HCT116 (cell line): Measurements from ENCODE around the gene BTBD9. TPM values are rescaled to one million over a fixed set of nuclear protein-coding genes. Genes with fewer than 3 reads are reported as not detected.

ENCODE experiments used
- ATAC-seq: fragments of 200-7000 bp; cut with Tn5 transposase; 2 replicates; pipeline ENCODE4 v1.9.1; 2020; ENCODE audit warnings: mild to moderate bottlenecking, moderate library complexity
- BruUV-seq: library from RNA; stranded (reverse); fragments of 400-500 nt; replicated peaks from 2 replicates; lab custom pipeline; 2021; lab: Mats Ljungman, UMichigan
- CTCF ChIA-PET: fragments of 300-600 bp; sonication (Branson Sonifier 250); formaldehyde crosslinking; loops from one replicate; lab custom pipeline; 2021; ENCODE audit warnings: antibody characterized with exemption; lab: Charles Lee
- POLR2A ChIA-PET: fragments of 300-600, 350-600 bp; sonication (Branson Sonifier 250); formaldehyde crosslinking; loops from one replicate; lab custom pipeline; 2021; ENCODE audit warnings: antibody characterized with exemption; lab: Charles Lee
- RAD21 ChIA-PET, 2 experiments: fragments of 300-600 bp; sonication (Branson Sonifier 250); formaldehyde crosslinking; loops; one replicate each; lab custom pipeline; 2023; ENCODE audit warnings: low total read pairs in 2 of 2; ENCODE audit not compliant: uncharacterized antibody in 2 of 2, unreplicated experiment in 2 of 2, low non-redundant PET in 1 of 2; lab: Charles Lee
- DNase-seq: peaks from one replicate; pipeline ENCODE4 v3.0.0-alpha.2; 2010; ENCODE audit warnings: low read depth, low spot score
- H2AFZ ChIP-seq: fragments of 200-600 bp; shearing (Covaris generic), sonication (generic); 2 replicates; pipeline ENCODE4 v1.6.1; 2017; ENCODE audit warnings: low read depth, mixed run types, mixed read lengths, antibody characterized with exemption, low read length; ENCODE audit not compliant: poor library complexity, severe bottlenecking
- H3K27ac ChIP-seq: 2 replicates; pipeline ENCODE4 v1.5.1; 2012; ENCODE audit warnings: low read depth, low read length
- H3K27me3 ChIP-seq: fragments of 200-600 bp; sonication (generic); 2 replicates; pipeline ENCODE4 v1.6.1; 2016; ENCODE audit warnings: mixed run types, low read length, mixed read lengths; ENCODE audit not compliant: insufficient read depth
- H3K36me3 ChIP-seq, 2 experiments: fragments of 200-500 bp in 1 of 2; fragments of 200-600 bp in 1 of 2; sonication (Bioruptor generic) in 1 of 2; sonication (generic) in 1 of 2; 2 replicates each; pipeline versions ENCODE4 v1.5.1 to v1.6.1; 2014 to 2016; ENCODE audit warnings: low read length in 2 of 2, inconsistent platforms in 1 of 2, mixed read lengths in 1 of 2, mixed run types in 1 of 2; ENCODE audit not compliant: insufficient read depth in 2 of 2, control insufficient read depth in 1 of 2
- H3K4me1 ChIP-seq, 2 experiments: fragments of 200-600 bp in 1 of 2; sonication (generic) in 1 of 2; 2 replicates each; pipeline versions ENCODE4 v1.5.1 to v1.6.1; 2012 to 2017; ENCODE audit warnings: low read length in 2 of 2, inconsistent platforms in 1 of 2, mild to moderate bottlenecking in 1 of 2, mixed read lengths in 1 of 2, mixed run types in 1 of 2, moderate library complexity in 1 of 2; ENCODE audit not compliant: insufficient read depth in 2 of 2, control insufficient read depth in 1 of 2
- H3K4me2 ChIP-seq: fragments of 200-600 bp; sonication (generic); 2 replicates; pipeline ENCODE4 v1.6.1; 2017; ENCODE audit warnings: mixed run types, low read length, mixed read lengths
- H3K4me3 ChIP-seq, 2 experiments: fragments of 200-600 bp in 1 of 2; sonication (generic) in 1 of 2; replicated peaks in 1 of 2; 2 replicates each; pipeline ENCODE4 v1.5.1; 2011 to 2016; ENCODE audit warnings: low read length in 2 of 2, control low read depth in 1 of 2, low read depth in 1 of 2, mild to moderate bottlenecking in 1 of 2, mixed read lengths in 1 of 2, mixed run types in 1 of 2
- H3K79me2 ChIP-seq: fragments of 200-600 bp; sonication (generic); 2 replicates; pipeline ENCODE4 v1.6.1; 2017; ENCODE audit warnings: mild to moderate bottlenecking, mixed run types, low read length, moderate library complexity, mixed read lengths; ENCODE audit not compliant: insufficient read depth
- H3K9ac ChIP-seq: fragments of 200-600 bp; sonication (generic); 2 replicates; pipeline ENCODE4 v1.6.1; 2016; ENCODE audit warnings: low read length, mixed read lengths
- H3K9me2 ChIP-seq: fragments of 200-600 bp; sonication (generic), shearing (Covaris generic); 2 replicates; pipeline ENCODE4 v1.6.1; 2017; ENCODE audit warnings: mixed run types, mild to moderate bottlenecking, moderate library complexity; ENCODE audit not compliant: insufficient read depth
- H3K9me3 ChIP-seq, 2 experiments: fragments of 200-500 bp in 1 of 2; fragments of 200-600 bp in 1 of 2; sonication (Bioruptor generic) in 1 of 2; sonication (generic) in 1 of 2; 2 replicates each; pipeline ENCODE4 v1.6.1; 2014 to 2017; ENCODE audit warnings: low read length in 2 of 2, mixed read lengths in 2 of 2, inconsistent platforms in 1 of 2, low read depth in 1 of 2, mild to moderate bottlenecking in 1 of 2, mixed run types in 1 of 2, moderate library complexity in 1 of 2; ENCODE audit not compliant: control insufficient read depth in 1 of 2, insufficient read depth in 1 of 2
- H4K20me1 ChIP-seq: fragments of 200-600 bp; sonication (generic), shearing (Covaris generic); 2 replicates; pipeline ENCODE4 v1.6.1; 2017; ENCODE audit warnings: mixed run types, mild to moderate bottlenecking, moderate library complexity; ENCODE audit not compliant: insufficient read depth
- CBX3 ChIP-seq: IDR thresholded peaks from 2 replicates; pipeline ENCODE4 v1.6.1; 2012; ENCODE audit warnings: low read depth
- CEBPB ChIP-seq: IDR thresholded peaks from 2 replicates; pipeline ENCODE4 v1.6.1; 2012; ENCODE audit warnings: low read depth
- EGR1 ChIP-seq: IDR thresholded peaks from 2 replicates; pipeline ENCODE4 v1.6.1; 2012; ENCODE audit warnings: low read depth
- ELF1 ChIP-seq: IDR thresholded peaks from 2 replicates; pipeline ENCODE4 v1.6.1; 2012; ENCODE audit warnings: low read depth, borderline replicate concordance
- EZH2 ChIP-seq: fragments of 200-600 bp; sonication (generic); IDR thresholded peaks from 2 replicates; pipeline ENCODE4 v1.6.1; 2017; ENCODE audit warnings: antibody characterized with exemption, mixed run types
- EZH2phosphoT487 ChIP-seq: fragments of 200-600 bp; IDR thresholded peaks from 2 replicates; pipeline ENCODE4 v1.6.1; 2018; ENCODE audit warnings: antibody characterized with exemption, borderline replicate concordance
- JUND ChIP-seq: IDR thresholded peaks from 2 replicates; pipeline ENCODE4 v1.6.1; 2012
- MAX ChIP-seq: IDR thresholded peaks from 2 replicates; pipeline ENCODE4 v1.6.1; 2012
- POLR2A ChIP-seq: IDR thresholded peaks from 2 replicates; pipeline ENCODE4 v1.7.0; 2011; ENCODE audit warnings: borderline replicate concordance; ENCODE audit not compliant: insufficient read depth, insufficient read length; ENCODE audit errors: extremely low read depth
- POLR2AphosphoS5 ChIP-seq: IDR thresholded peaks from 2 replicates; pipeline ENCODE4 v1.6.1; 2011; ENCODE audit warnings: mild to moderate bottlenecking, low read depth, low read length, moderate library complexity
- RAD21 ChIP-seq: IDR thresholded peaks from 2 replicates; pipeline ENCODE4 v1.6.1; 2012; ENCODE audit warnings: low read depth, mild to moderate bottlenecking
- REST ChIP-seq: IDR thresholded peaks from 2 replicates; pipeline ENCODE4 v1.6.1; 2012; ENCODE audit warnings: low read depth
- SP1 ChIP-seq: IDR thresholded peaks from 2 replicates; pipeline ENCODE4 v1.6.1; 2012; ENCODE audit warnings: low read depth
- SRF ChIP-seq: IDR thresholded peaks from 2 replicates; pipeline ENCODE4 v1.6.1; 2012; ENCODE audit warnings: low read depth
- TCF7L2 ChIP-seq: IDR thresholded peaks from 2 replicates; pipeline ENCODE4 v1.7.0; 2011; ENCODE audit warnings: borderline replicate concordance, inconsistent platforms; ENCODE audit not compliant: insufficient read depth, insufficient read length; ENCODE audit errors: extremely low read depth
- YY1 ChIP-seq: IDR thresholded peaks from 2 replicates; pipeline ENCODE4 v1.6.1; 2011; ENCODE audit warnings: low read length, low read depth, moderate library complexity, mild to moderate bottlenecking; ENCODE audit not compliant: insufficient replicate concordance; ENCODE audit errors: extremely low read depth
- ZBTB33 ChIP-seq: IDR thresholded peaks from 2 replicates; pipeline ENCODE4 v1.6.1; 2011; ENCODE audit warnings: mild to moderate bottlenecking, low read length, moderate library complexity; ENCODE audit not compliant: insufficient replicate concordance; ENCODE audit errors: extremely low read depth
- ZFX ChIP-seq: fragments of 450-650 bp; IDR thresholded peaks from 2 replicates; pipeline ENCODE4 v1.6.1; 2017
- intact Hi-C: fragments of 100-400 bp; cut with micrococcal nuclease; formaldehyde crosslinking; loops from 2 replicates; pipeline ENCODE4 v1.10.0; 2022
- total RNA-seq: library from RNA; stranded (reverse); gene quantifications from one replicate; pipeline ENCODE4 v1.2.1, GENCODE V29; 2021; ENCODE audit not compliant: unreplicated experiment

The BTBD9 gene
- total RNA-seq, 1 experiment from 2014 or later: 10.9 TPM

GRCh38 chr6:38552121-38552520 is 87.6 kb downstream of the BTBD9 start:
- Histone ChIP-seq H3K36me3 (no peaks in the 10 kb centered on the region), H2AFZ (no peak overlapping the region), H3K9ac (no peak overlapping the region), H3K9me2 (no peaks in the 10 kb centered on the region), H3K4me1 (peaks cover 0 to 9% of the 10 kb centered on the region in 2 experiments; a peak in 2 of 4 replicates), H3K4me3 (no peak overlapping the region), H3K4me2 (no peak overlapping the region), H3K9me3 (no peaks in the 10 kb centered on the region), H3K27ac (no peak overlapping the region), H3K27me3 (no peaks in the 10 kb centered on the region), H3K79me2 (no peaks in the 10 kb centered on the region), H4K20me1 (no peaks in the 10 kb centered on the region)
- ChIA-PET POLR2A (no interaction called here), CTCF (no interaction called here), RAD21 (no interaction called here)
- no peak for TF ChIP-seq ELF1
- TF ChIP-seq CBX3: no peak
- no peak for TF ChIP-seq CEBPB
- TF ChIP-seq SP1: no peak
- no peak for TF ChIP-seq RAD21
- no peak for TF ChIP-seq EGR1
- no peak for TF ChIP-seq JUND
- no peak for TF ChIP-seq MAX
- TF ChIP-seq EZH2phosphoT487: no peak
- no peak for TF ChIP-seq SRF
- no peak for TF ChIP-seq EZH2
- TF ChIP-seq REST: no peak
- no peak for TF ChIP-seq POLR2AphosphoS5
- TF ChIP-seq TCF7L2: no peak
- no peak for TF ChIP-seq POLR2A
- no peak for TF ChIP-seq ZBTB33
- TF ChIP-seq ZFX: no peak
- TF ChIP-seq YY1: no peak
- no peak for ATAC-seq
- DNase-seq: no peak
- no TSS peak for BruUV-seq
- intact Hi-C loops: no loop called here
